Cardiac muscle cell (in vitro differentiated cells and primary cell): ENCODE results near the gene THRSP. TPM values are rescaled to one million over a fixed set of nuclear protein-coding genes. Genes with fewer than 3 reads are reported as not detected.
"Not testable (repeated sequence)": the region's sequence is repeated elsewhere in the genome, so short reads cannot be mapped to it uniquely, and the experiment has no call there.

ENCODE experiments used
- DNase-seq, 2 donors: peaks; one replicate each; pipeline versions ENCODE4 v3.0.0 to v3.0.0-alpha.2; 2010 to 2017; ENCODE audit warnings: low read depth in 1 of 2, low spot score in 1 of 2
- H3K27ac ChIP-seq: fragments of 200-600 bp; sonication (generic); 2 replicates; pipeline ENCODE4 v1.5.1; 2016
- H3K27me3 ChIP-seq: fragments of 200-600 bp; sonication (generic); 2 replicates; pipeline ENCODE4 v1.6.0; 2016; ENCODE audit warnings: control low read depth
- H3K36me3 ChIP-seq: fragments of 200-600 bp; sonication (generic); 2 replicates; pipeline ENCODE4 v1.5.1; 2016; ENCODE audit warnings: control low read depth
- H3K4me1 ChIP-seq: fragments of 200-600 bp; sonication (generic); 2 replicates; pipeline ENCODE4 v1.8.1; 2017; ENCODE audit warnings: low read depth, mild to moderate bottlenecking, mixed run types
- H3K4me3 ChIP-seq: fragments of 200-600 bp; sonication (generic); 2 replicates; pipeline ENCODE4 v1.5.1; 2016; ENCODE audit warnings: mild to moderate bottlenecking
- H3K9me3 ChIP-seq: fragments of 200-600 bp; sonication (generic); 2 replicates; pipeline ENCODE4 v1.5.1; 2017; ENCODE audit warnings: low read depth, mild to moderate bottlenecking, control low read depth
- polyA plus RNA-seq: library from polyadenylated mRNA; unstranded; fragments of >200 nt; fragmentation: Nextera tagmentation; extraction: Ambion mirVana; gene quantifications from 2 replicates; pipeline ENCODE4 v1.2.1, GENCODE V29; 2016
- total RNA-seq: library from RNA; depleted of rRNA; stranded (reverse); fragments of >200 nt; gene quantifications from 2 replicates; pipeline ENCODE4 v1.2.3, GENCODE V29; 2016
- TF ChIP-seq, protein P1 (sequence below): IDR thresholded peaks from 2 replicates; pipeline ENCODE4 v1.5.1; 2012; ENCODE audit warnings: low read depth, mild to moderate bottlenecking, low read length

THRSP gene
- total and polyA plus RNA-seq, 2 experiments from 2014 or later = not detected

DNA sequence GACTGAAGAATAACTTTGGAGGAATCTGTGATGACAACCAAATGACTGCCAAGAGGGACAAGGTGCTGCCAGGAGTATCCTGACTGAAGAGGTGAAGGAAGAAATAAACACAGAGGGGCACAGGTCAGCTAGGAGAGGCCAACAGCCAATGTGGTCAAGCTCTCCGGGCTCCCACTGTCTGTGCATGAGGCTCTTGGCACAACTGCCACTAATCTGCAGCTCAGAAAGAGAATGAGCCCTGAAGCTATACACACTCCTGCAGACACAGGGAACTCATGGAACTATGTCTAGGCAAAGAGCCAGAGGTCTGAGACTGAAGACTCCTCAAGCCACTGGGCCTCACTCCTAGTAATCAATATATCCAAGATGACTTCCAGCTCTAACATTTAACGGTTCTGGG, 7.0 kb downstream of the THRSP start:
- no peak overlapping the region for H3K27ac ChIP-seq
- H3K27me3 ChIP-seq = no peaks in the 10 kb centered on the region
- no peak overlapping the region for H3K4me3 ChIP-seq
- H3K9me3 ChIP-seq = no peaks in the 10 kb centered on the region
- TF ChIP-seq, protein P1, sequence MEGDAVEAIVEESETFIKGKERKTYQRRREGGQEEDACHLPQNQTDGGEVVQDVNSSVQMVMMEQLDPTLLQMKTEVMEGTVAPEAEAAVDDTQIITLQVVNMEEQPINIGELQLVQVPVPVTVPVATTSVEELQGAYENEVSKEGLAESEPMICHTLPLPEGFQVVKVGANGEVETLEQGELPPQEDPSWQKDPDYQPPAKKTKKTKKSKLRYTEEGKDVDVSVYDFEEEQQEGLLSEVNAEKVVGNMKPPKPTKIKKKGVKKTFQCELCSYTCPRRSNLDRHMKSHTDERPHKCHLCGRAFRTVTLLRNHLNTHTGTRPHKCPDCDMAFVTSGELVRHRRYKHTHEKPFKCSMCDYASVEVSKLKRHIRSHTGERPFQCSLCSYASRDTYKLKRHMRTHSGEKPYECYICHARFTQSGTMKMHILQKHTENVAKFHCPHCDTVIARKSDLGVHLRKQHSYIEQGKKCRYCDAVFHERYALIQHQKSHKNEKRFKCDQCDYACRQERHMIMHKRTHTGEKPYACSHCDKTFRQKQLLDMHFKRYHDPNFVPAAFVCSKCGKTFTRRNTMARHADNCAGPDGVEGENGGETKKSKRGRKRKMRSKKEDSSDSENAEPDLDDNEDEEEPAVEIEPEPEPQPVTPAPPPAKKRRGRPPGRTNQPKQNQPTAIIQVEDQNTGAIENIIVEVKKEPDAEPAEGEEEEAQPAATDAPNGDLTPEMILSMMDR = no peak
- H3K36me3 ChIP-seq = peaks cover 22% of the 10 kb centered on the region
- no peaks in the 10 kb centered on the region for H3K4me1 ChIP-seq
- DNase-seq = no peak

- Histone ChIP-seq H3K9me3 (no peaks in the 10 kb centered on the region), H3K27me3 (no peaks in the 10 kb centered on the region), H3K4me1 (no peaks in the 10 kb centered on the region), H3K36me3 (peaks cover 22% of the 10 kb centered on the region), H3K4me3 (no peak overlapping the region), H3K27ac (no peak overlapping the region)
- TF ChIP-seq, protein P1 = no peak
- DNase-seq = no peak
Observed at GRCh38 chr11:78071717-78072116, 8.1 kb downstream of the THRSP start.

DNA sequence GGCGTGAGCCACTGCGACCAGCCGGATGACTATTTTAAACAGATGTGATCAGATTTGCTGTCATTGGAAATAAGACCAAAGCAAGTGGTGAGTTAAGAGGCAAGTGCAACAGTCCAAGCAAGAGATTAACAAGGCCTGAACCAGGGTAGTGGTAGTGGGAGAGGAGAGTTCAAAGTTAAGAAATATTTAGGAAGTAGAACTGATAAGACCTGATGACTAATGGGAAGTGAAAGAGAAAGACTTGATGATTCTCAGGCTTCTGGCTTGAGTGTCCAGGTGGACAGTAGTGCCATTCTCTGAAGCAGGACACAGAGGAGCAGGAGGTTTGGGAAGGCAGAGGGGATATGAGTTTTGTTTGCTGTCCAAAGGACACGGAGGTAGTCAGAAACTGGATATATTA, 8.8 kb downstream of the THRSP start:
- H3K4me3 ChIP-seq = no peak overlapping the region
- TF ChIP-seq, protein P1 = no peak
- H3K4me1 ChIP-seq = no peaks in the 10 kb centered on the region
- no peak for DNase-seq
- no peaks in the 10 kb centered on the region for H3K27me3 ChIP-seq
- peaks cover 22% of the 10 kb centered on the region for H3K36me3 ChIP-seq
- no peaks in the 10 kb centered on the region for H3K9me3 ChIP-seq
- no peak overlapping the region for H3K27ac ChIP-seq

DNA sequence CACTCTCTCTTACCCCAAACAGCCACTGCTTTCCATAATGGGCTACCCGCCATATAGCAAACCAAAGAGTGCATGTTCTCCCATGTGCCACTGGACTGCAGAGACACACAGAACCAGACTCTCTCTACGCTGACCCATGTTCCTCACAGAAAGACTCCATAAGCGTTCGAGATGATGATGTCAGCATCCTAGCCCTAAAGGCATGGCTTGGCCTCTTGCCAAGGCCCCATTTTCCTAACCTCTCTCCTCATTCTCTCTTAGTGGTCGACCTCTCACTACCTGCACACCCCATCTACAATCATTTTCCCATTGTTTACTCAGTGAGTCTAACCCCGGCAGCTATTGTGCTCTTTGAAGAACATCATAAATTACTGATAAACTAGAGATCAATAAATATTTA, 11.1 kb downstream of the THRSP start:
- no peak for DNase-seq
- no peaks in the 10 kb centered on the region for H3K9me3 ChIP-seq
- H3K4me1 ChIP-seq = peaks cover 9% of the 10 kb centered on the region
- no peak overlapping the region for H3K4me3 ChIP-seq
- peaks cover 14% of the 10 kb centered on the region for H3K36me3 ChIP-seq
- TF ChIP-seq, protein P1 = no peak
- no peaks in the 10 kb centered on the region for H3K27me3 ChIP-seq
- H3K27ac ChIP-seq = no peak overlapping the region

DNA sequence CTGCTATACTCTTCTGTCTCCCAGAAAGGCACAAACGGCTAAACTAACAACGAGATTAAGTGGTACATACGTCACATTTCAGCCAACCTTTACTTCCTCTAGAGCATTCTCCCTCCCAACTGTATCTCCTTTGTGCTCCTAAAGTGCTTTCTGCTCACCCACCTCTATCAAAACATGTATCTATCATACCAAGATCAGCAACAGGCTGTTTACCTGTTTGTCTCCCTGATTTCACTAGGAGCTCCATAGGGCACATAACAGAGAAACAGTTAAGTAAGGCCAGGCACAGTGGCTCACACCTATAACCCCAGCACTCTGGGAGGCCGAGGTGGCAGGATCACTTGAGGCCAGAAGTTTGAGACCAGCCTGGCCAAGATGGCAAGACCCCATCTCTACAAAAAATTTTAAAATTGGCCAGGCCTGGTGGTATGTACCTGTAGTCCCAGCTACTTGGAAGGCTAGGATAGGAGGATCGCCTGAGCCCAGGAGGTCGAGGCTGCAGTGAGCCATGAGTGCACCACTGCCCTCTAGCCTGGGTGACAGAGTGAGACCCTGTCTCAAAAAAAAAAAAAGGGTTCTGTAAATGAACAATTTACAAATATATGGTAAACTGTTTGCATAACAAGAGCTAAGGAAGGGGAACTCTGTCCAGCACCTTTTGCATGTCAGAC, 13.2 kb downstream of the THRSP start:
- H3K4me1 ChIP-seq = peaks cover 9% of the 10 kb centered on the region
- H3K27me3 ChIP-seq = no peaks in the 10 kb centered on the region
- no peaks in the 10 kb centered on the region for H3K9me3 ChIP-seq
- peaks cover under 1% of the 10 kb centered on the region for H3K36me3 ChIP-seq
- H3K27ac ChIP-seq = no peak overlapping the region
- no peak for DNase-seq
- TF ChIP-seq, protein P1 = no peak
- H3K4me3 ChIP-seq = no peak overlapping the region

DNA sequence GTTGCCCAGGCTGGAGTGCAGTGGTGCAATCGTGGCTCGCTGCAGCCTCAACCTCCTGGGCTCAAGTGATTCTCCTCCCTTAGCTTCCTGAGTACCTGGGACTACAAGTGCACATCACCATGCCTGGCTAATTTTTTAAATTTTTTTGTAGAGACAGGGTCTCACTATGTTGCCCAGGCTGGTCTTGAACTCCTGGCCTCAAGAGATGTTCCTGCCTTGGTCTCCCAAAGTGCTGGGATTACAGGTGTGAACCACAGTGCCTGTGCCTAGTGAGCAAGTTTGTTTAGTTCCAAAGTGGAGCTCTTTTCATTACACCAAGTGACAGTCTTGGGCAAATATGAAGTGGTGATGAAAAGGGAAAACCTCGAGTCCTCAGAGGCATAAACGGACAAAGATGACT, 13.9 kb downstream of the THRSP start:
- DNase-seq, H3K27me3 ChIP-seq, H3K4me1 ChIP-seq, H3K9me3 ChIP-seq, H3K27ac ChIP-seq, H3K4me3 ChIP-seq, H3K36me3 ChIP-seq: not testable (repeated sequence)
